GM19240 (cell line): ENCODE measurements around the gene LRFN5.
"Not testable (repeated sequence)": the region's sequence is repeated elsewhere in the genome, so short reads cannot be mapped to it uniquely, and the experiment has no call there.

Source experiments
- DNase-seq: peaks from one replicate; pipeline ENCODE4 v3.0.0; 2011; ENCODE audit warnings: low spot score; ENCODE audit not compliant: insufficient read length

The LRFN5 gene

DNA sequence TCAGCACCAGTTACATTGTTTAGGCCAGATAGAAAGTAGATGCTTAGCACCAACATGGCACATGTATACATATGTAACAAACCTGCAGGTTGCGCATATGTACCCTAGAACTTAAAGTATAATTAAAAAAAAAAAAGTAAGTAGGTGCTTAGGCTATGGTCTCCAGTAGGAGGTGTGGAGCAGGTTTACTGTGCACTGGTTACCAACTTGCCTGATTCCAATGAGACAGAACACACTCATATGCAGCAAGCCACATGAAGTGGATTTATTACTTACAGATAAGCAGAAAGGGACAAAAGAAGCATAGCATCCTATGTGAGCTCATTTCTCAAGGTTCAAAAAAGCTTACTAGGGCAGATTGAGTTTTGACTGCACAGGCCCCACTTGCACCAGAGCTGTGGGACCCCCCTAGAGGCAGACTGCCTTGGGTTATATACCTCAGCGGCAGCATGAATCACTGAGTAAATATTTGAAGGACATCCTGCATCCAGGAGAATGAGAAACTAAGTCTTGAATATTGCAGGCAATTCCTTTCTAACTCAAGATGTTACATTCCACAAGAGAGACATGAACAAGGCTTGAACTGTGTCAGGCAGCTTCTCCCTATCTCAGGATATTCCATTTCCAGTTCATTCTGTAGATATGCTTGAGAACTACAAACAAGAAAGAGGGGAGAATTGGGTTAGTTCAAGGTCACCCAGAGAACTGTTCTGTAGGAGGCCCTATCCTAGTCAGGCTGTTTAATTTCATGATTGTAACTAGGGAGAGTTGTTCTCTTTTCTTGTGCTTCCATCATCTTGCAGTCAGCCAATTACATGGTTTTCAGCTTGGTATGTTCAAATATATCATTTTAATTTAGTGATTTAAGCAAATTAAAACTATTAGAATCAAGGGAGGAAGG is 30.1 kb downstream of the LRFN5 start:
- no peak for DNase-seq

DNA sequence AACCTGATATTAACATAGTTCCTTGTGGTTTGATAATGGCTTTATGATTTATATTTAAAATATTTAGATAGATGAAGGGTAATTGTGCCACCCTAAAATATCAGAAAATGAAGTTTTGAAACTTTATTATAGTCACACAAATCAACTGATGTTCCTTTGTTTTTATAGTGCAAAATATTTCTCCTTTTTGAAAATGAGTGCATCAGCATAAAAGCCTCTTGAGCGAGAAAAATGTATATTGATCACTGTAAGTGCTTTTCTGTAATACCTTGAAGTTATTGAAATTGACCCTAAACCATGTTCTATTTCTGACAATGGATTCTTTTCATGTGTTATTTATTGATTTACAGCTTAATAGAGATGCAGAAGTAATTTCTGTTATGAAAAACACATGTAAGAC is 35.0 kb downstream of the LRFN5 start:
- DNase-seq, result no peak

DNA sequence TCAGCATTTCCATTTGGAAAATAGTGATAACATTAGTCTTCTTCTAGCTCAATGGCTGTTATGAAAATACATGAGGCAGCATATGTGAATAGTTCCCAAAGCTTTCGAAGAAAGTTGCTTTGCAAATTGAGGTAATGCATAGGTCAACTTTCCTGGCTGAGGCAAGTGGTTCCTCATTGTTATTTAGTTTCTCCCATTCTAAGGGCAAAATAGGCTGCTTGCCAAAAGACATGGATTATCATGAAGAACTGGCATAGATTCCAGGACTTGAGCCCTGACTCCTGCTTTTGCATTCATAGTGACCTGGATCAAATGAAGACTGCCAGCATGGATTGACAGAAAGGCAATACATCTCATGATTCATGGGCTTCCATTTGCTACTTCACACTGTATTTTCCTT is 35.7 kb downstream of the LRFN5 start:
- no peak for DNase-seq

DNA sequence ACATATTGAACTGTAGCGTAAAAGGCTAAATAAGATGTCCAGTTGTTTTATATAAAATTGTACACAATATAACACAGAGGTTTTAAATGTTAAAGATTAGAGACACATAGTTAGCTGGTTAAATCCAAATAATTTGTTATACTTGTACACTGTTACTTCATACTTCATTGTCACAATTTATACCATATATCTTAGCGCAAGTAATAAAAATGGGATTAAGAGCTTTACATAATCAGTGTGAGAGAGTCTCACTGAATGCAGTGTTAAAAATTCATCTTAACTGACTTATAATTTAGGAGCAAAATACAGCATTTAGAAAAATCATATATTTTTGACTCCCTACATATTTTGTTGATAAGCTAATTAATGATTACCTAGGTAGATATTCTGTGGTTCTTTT is 36.1 kb downstream of the LRFN5 start:
- no peak for DNase-seq

DNA sequence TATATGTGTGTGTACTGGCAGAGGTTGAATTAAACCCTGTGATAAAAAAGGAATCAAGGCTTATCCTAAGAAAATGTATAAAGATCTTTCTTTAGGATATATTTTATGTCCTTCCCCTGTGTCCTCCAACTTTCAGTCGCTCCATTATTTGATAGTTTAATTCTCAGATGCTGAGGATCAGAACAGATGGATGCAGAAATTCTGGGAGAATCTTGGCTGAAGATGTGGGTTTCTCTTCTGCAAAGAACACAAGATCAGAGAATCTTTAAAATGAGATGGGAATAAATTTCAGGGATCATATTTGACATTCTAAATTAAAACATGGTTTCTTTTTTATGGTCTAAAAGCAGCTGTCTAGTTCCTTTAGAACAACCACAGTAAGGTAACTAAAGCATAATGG is 37.9 kb downstream of the LRFN5 start:
- DNase-seq, result no peak

DNA sequence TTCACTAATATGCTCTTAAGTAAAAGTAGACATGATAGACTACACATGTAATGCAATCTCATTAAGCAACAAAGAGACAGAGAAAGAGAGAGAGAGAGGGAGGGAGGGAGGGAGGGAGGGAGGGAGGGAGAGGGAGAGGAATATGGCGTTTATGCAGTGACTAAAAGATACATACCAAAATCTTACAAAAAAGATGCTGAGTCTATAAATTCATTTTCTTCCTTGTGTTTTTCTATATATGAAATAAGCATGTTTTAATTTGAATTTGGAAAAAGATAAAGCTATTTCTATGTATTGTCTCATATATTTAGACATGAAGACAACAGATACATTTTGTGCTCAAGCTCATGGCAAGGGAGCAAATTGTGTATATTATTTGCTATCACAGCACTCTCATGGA is 44.1 kb downstream of the LRFN5 start:
- DNase-seq, result no peak

DNA sequence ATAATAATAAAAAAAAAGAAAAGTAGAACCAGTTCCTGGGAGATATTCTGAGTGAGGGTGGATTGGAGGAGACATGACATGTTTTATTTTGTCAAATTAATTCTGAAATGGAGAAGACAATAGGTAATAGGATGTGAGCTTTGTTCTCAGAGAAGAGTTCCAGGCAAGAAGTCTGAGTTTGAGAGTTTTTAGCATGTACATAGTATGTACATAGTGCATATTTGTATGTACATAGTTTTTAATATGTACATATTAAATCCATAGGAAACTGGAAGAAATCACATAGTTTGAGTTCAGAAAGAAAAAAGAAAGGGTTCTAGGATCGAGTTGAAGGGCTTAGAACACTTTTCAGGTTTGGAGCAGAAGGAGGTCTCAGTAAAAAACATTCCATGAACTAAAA is 47.5 kb downstream of the LRFN5 start:
- DNase-seq, result no peak

DNA sequence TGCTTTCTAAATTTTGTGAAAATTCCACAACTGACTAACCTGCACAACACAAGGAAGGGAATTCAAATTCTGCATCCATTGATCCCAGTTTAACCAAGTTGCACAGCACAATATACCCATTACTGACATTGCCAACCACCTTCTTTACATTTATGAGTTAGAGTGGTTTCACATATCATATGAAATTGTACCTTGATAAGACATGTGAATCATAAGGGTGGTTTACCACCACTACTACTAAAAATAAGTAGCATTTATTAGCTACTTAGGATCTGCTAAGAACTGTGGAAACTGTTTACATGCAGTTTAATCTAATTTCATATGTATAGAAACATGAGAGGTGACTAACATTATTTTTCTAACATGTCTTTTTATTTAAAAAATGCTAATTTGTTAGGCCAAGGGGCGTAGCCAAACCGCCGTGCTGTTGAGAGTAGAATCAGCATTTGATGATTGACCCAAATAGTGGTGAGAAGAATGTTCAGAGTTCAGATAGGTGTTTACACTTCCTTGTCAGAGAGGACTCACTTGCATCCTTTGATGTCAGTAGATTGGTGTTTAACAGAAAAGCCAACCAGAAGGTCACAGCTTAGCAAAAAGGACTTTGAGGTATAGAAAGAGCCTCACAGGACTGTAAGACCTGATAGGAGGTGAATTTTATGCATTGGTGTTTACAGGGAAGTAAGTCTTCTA is 56.2 kb downstream of the LRFN5 start:
- DNase-seq, result no peak

DNA sequence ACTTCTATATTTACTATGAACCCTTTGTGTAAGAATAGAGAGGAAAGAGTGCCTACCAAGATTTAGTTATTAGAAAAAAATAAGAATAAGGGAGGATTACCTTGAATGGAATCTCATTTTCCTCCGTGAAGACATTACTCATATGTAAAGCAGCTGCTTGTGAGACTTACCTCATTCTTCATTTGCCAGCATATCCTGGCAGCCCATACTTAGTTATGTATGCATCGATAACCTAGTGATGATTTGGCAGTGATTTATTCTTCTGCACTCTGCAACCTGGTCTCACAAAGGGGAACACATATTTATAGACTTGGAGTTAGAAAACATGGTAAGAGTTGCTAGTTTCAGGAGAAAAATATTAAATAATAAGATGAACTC is 56.8 kb downstream of the LRFN5 start:
- DNase-seq, result no peak

DNA sequence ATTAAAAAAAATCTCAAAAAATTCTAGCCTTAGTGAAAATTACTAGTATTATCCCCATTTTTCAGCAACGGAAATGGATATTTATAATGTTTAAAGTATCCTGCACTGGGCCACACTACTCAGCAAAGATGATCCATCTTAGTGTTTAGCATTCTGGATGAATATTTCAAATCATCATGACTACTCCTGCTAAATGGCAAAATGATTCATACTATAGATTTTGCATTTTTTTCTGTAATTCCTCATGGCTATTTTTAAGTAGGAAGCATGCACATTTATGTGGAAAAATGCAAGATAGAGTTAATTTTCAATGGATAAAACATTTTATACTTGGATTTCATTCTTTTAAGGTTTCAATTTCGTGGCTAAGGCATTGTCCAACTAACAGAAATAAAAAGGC is 59.6 kb downstream of the LRFN5 start:
- no peak for DNase-seq

DNA sequence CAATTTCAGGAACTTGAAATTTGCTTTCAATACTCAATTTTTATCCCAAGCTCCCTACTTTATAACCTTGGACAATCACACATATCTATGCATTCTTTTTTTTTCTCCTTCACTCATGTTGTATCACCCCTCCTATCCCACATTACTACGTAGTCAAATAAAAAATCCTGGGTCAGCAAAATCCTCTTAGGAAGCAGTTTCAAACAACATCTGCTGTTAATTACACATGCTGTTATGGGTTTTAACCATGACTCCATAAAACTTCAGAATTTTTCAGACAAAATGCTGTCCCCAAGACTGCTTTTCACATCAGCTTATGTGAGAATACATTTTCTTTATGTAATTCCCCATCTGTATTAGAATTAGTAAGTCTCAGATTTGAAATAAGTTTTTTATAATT is 61.7 kb downstream of the LRFN5 start:
- DNase-seq, result no peak

DNA sequence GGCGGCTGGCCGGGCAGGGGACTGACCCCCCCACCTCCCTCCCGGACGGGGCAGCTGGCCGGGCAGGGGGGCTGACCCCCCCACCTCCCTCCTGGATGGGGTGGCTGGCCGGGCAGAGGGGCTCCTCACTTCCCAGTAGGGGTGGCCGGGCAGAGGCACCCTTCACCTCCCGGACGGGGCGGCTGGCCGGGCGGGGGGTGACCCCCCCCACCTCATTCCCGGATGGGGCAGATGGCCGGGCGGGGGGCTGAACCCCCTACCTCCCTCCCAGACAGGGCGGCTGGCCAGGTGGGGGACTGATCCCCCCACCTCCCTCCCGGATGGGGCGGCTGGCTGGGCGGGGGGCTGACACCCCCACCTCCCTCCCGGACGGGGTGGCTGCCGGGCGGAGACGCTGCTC is 66.9 kb downstream of the LRFN5 start:
- DNase-seq, result not testable (repeated sequence)

DNA sequence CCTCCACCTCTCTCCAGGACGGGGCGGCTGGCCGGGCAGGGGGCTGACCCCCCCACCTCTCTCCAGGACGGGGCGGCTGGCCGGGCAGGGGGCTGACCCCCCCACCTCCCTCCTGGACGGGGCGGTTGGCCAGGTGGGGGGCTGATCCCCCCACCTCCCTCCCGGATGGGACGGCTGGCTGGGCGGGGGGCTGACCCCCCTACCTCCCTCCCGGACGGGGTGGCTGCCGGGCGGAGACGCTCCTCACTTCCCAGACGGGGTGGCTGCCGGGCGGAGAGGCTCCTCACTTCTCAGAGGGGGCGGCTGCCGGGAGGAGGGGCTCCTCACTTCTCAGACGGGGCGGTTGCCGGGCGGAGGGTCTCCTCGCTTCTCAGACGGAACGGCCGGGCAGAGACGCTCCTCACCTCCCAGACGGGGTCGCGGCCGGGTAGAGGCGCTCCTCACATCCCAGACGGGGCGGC is 67.9 kb downstream of the LRFN5 start:
- not testable (repeated sequence) for DNase-seq

DNA sequence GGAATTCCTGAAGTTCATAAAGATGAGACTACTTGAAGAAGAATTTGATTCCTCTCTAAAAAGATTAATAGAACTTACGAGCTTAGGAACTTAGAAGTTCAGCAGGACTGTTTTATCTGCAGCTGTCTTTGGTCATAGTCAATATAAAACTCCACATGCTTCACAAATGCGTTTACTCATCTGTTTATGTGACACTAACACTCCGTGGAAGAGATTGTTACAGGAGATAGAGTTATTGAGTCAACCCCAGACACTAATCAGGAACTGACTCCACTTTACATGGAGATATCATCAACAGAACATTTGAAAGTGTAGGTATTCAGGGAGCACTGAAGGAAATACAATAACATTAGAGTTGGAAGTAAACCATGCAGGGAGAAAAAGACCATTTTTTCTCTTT is 92.8 kb downstream of the LRFN5 start:
- DNase-seq, result no peak

DNA sequence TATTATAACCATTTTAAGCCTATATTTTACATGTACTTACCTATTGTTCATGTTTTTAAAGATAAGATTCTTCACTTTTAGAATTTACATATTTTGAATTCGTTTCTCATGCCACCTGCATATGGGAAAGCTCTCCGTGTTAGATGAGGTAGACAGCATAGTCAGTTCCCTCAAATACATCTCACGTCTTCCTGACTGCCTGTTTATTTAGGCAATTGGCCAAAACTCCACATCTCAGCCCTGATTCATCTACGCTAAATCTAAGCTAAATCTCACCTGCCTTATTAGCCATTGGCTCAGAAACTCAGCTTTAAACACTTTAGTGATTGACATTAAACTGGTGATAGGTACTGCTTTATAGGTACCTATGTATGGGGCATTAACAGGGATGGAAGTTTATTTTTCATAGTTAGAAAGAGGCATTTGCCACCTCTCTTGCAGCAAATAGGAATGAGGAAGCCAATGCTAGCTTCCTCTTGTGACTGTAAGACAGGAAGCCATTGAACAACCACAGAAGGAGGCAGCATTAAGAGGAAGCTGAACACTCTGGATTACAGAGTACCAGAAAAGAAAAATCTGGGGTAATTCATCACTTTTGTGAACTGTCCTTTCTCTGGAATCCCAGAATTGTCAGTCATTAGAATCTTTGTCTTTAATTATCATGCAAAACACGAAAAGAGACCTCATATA is 111.9 kb downstream of the LRFN5 start:
- DNase-seq, result no peak

DNA sequence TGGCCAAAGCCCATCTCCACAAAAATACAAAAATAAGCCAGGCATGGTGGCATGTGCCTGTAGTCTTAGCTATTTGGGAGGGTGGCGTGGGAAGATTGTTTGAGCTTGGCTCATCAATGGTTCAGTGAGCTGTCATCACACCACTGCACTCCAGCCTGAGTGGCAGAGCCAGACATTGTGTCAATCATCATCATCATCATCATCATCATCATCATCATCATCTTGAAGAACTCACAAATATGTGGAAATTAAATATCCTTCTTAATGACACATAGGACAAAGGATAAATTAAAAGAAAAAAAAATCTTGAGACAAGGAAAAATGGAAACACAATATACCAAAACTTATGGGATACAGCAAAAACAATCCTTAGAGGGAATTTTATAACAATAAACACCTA is 132.5 kb downstream of the LRFN5 start:
- DNase-seq, result no peak

DNA sequence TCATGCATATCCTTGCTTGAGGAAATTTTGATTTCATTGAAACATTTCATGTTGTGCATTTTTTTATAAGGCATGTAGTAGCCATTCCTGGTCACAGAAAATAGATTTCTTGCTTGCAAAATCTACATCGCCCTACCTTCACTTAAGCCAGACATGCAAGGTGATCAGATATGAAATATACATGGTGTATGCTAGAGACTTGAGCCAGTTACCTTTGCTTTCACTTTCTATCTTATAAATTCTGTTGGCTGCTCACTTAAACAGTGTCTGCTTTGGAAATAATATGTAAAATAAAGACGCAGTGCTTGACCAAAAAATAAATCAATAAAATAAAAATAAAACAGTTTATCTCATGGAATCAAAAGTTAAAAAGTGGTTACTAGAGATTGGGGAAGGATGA is 136.5 kb downstream of the LRFN5 start:
- no peak for DNase-seq

DNA sequence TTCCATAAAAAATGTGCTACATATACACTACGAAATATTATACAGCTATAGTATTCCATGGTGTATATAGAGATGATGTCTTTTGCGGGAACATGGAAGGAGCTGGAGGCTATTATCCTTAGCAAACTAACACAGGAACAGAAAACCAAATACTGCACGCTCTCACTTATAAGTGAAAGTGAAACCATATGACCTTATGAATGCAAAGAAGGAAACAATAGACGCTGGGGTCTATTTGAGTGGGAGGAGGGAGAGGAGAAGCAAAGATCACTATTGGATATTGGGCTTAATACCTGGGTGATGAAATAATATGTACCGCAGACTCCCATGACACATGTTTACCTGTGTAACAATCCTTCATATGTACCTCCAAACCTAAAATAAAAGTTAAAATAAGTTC is 142.8 kb downstream of the LRFN5 start:
- no peak for DNase-seq

DNA sequence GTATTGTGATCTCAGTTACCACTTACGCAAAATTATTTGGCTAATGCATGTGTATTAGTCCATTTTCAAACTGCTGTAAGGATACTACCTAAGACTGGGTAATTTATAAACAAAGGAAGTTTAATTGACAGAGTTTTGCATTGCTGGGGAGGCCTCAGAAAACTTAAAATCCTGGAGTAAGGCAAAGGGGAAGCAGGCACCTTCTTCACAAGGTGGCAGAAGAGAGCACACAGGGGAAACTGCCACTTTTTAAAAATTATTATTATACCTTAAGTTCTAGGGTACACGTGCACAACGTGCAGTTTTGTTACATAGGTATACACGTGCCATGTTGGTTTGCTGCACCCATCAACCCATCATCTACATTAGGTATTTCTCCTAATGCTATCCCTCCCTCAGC is 143.9 kb downstream of the LRFN5 start:
- DNase-seq, result not testable (repeated sequence)

DNA sequence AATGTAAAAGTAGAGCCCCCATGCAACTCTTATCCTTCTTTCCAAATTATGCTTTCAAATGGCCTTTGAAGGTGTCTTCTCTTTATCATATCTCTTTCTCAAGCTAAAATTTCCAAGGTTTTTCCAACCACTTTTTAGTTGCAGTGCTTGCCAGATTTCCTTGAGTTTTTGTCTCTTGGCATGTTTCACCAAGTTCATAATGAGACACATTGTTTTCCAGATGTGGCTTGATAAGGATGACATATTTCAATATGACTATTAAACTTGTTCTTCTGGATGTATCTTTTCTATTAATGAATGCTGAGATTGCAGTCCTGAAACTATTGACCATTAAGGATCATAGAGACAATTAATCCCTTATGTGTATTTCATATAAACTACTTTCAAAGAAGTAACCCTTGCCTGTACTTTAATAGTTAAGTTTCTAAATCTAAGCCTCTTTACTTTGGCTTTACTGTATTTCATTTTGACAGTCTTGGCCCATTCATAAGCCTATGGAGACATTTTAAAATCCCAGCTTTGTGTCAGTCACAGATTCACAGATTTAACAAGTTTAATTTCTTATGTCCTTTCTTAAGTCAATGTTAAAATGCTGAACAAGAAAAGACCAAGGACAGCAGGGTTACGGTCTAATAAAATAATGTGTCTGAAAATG is 151.5 kb downstream of the LRFN5 start:
- DNase-seq, result no peak

DNA sequence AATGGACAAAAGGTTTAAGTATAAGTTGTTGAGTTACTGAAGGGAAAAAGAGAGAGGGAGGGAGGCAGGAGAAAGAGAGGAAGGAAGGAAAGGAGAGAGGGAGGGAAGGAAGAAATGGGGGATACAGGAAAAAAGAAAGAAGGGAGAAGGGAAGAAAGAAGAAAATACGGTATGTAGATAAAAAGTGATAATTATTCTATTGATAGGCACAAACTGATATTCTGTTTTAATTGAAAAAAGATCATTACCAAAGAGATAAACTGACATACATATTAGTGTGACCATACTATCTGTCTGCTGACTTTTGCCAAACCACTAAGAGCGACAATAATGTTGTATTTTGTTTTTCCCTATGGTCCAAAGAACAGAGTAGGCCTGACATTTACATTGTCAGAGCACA is 154.5 kb downstream of the LRFN5 start:
- DNase-seq, result no peak

DNA sequence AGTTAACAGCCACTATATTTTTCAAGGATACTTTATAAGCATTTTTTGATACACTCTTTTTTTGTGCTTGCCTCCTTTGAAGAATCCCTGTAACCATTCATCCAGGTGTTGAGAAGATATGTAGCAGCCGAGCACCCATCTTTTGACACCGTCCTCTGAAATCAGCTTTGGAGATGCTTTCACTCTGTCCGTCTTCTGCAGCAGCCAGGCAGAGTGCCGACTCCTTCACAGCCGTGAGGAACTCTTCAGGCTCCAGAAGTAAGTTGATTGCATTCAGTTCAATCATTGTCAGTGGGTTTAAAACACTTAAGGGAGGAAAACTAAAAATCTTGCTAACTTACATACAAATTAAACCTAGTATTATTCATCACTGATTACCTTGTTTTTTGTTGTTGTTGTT is 160.1 kb downstream of the LRFN5 start:
- DNase-seq, result no peak
